ENCODE results near the gene CFAP20DC. TPM values are rescaled to one million over a fixed set of nuclear protein-coding genes. Genes with fewer than 3 reads are reported as not detected.

The CFAP20DC gene
- polyA plus RNA-seq, 2 of the 4 experiments (the other 2 are of a cell fraction): 2.5 to 6.0 TPM

GRCh38 chr3:58868097-58868779 lies 181.6 kb downstream of the CFAP20DC start:
- CTCF ChIA-PET: no interaction called here
- Histone ChIP-seq H3K27ac (no peak overlapping the region), H3K9me3 (no peaks in the 10 kb centered on the region), H3K4me1 (no peaks in the 10 kb centered on the region), H3K4me2 (no peak overlapping the region), H3K4me3 (no peak overlapping the region)
- 53% methylated on average over 5 of the region's 5 CpGs for WGBS (ENCODE audit: missing lambda C conversion rate)
- DNase-seq (ENCODE audit: low read depth in 1 of 2, low spot score in 1 of 2): no peak
- ATAC-seq: no peak
- no peak for TF ChIP-seq NFE2L2 (conservative IDR thresholded peaks at IDR 0.05; ENCODE audit: low read length)
- no peak for TF ChIP-seq JUNB (IDR thresholded peaks at IDR 0.05)
- TF ChIP-seq CHD2 (IDR thresholded peaks at IDR 0.05; ENCODE audit: low read length, partially characterized antibody): no peak
- TF ChIP-seq RNF2 (IDR thresholded peaks at IDR 0.05; ENCODE audit: borderline replicate concordance, low read depth): no peak
- TF ChIP-seq RARB (CRISPR knock-in tag; IDR thresholded peaks at IDR 0.05): no peak
- FAIRE-seq: no peak
- POLR2A ChIA-PET: no interaction called here

- no peak overlapping the region for H3K4me2 ChIP-seq
- no peak for DNase-seq (ENCODE audit: low read depth in 1 of 2, low spot score in 1 of 2)
- ATAC-seq: no peak
- TF ChIP-seq EHF (CRISPR knock-in tag; IDR thresholded peaks at IDR 0.05) (no peak), ZFP36 (IDR thresholded peaks at IDR 0.05; ENCODE audit: borderline replicate concordance, partially characterized antibody) (no peak), HMGXB4 (CRISPR knock-in tag; IDR thresholded peaks at IDR 0.05; ENCODE audit: borderline replicate concordance) (no peak), CEBPB (IDR thresholded peaks at IDR 0.05) (no peak), ZC3H11A (IDR thresholded peaks at IDR 0.05) (no peak), RCOR1 (IDR thresholded peaks at IDR 0.05; ENCODE audit: low read depth, low read length) (no peak), RFX5 (IDR thresholded peaks at IDR 0.05) (no peak), MAZ (IDR thresholded peaks at IDR 0.05; ENCODE audit: borderline replicate concordance, low read depth, low read length) (no peak), JUNB (IDR thresholded peaks at IDR 0.05) (no peak), RNF2 (IDR thresholded peaks at IDR 0.05; ENCODE audit: borderline replicate concordance, low read depth) (no peak), KDM5A (IDR thresholded peaks at IDR 0.05) (no peak)
- ChIA-PET POLR2A (no interaction called here), CTCF (no interaction called here)
- H3K27ac ChIP-seq: no peak overlapping the region
- H3K4me1 ChIP-seq: no peaks in the 10 kb centered on the region
- no peak for FAIRE-seq
- 69% methylated on average over 4 of the region's 4 CpGs for WGBS (ENCODE audit: missing lambda C conversion rate)
- H3K9me3 ChIP-seq: no peaks in the 10 kb centered on the region
- no peak overlapping the region for H3K4me3 ChIP-seq
These were observed 182.2 kb downstream of the CFAP20DC start for GRCh38 chr3:58867621-58868020.

GRCh38 chr3:58866079-58866478 lies 183.7 kb downstream of the CFAP20DC start:
- CTCF ChIA-PET: no interaction called here
- H3K4me2 ChIP-seq: no peak overlapping the region
- 57% methylated on average over 2 of the region's 2 CpGs for WGBS (ENCODE audit: missing lambda C conversion rate)

More at GRCh38 chr3:58866079-58866478, 183.7 kb downstream of the CFAP20DC start:
- no peak for ATAC-seq
- no peak for FAIRE-seq
- Histone ChIP-seq H3K4me1 (no peaks in the 10 kb centered on the region), H3K9me3 (no peaks in the 10 kb centered on the region), H3K4me3 (no peak overlapping the region), H3K27ac (no peak overlapping the region)
- TF ChIP-seq FOSB (CRISPR knock-in tag; IDR thresholded peaks at IDR 0.05) (no peak), ZNF302 (CRISPR knock-in tag; IDR thresholded peaks at IDR 0.05) (no peak), FOXS1 (CRISPR knock-in tag; IDR thresholded peaks at IDR 0.05) (no peak), SREBF2 (IDR thresholded peaks at IDR 0.05) (no peak), PHF8 (IDR thresholded peaks at IDR 0.05; ENCODE audit: borderline replicate concordance, low read depth) (no peak), ESRRA (IDR thresholded peaks at IDR 0.05; ENCODE audit: borderline replicate concordance, low read length) (no peak), CBX8 (IDR thresholded peaks at IDR 0.05) (no peak), RCOR1 (IDR thresholded peaks at IDR 0.05; ENCODE audit: low read depth, low read length) (no peak), MYC (IDR thresholded peaks at IDR 0.05; ENCODE audit: borderline replicate concordance, low read length) (no peak), JUNB (IDR thresholded peaks at IDR 0.05) (no peak), NR3C1 (IDR thresholded peaks at IDR 0.05) (no peak), HEYL (CRISPR knock-in tag; IDR thresholded peaks at IDR 0.05) (no peak), MAZ (IDR thresholded peaks at IDR 0.05; ENCODE audit: borderline replicate concordance, low read depth, low read length) (no peak), NFE2L2 (conservative IDR thresholded peaks at IDR 0.05; ENCODE audit: low read length) (no peak), CHD4 (IDR thresholded peaks at IDR 0.05; ENCODE audit: borderline replicate concordance) (no peak), CHD2 (IDR thresholded peaks at IDR 0.05; ENCODE audit: low read length, partially characterized antibody) (no peak), JUN (IDR thresholded peaks at IDR 0.05) (no peak), TP53 (CRISPR knock-in tag; IDR thresholded peaks at IDR 0.05) (no peak), ZFP36 (IDR thresholded peaks at IDR 0.05; ENCODE audit: borderline replicate concordance, partially characterized antibody) (no peak), HES2 (IDR thresholded peaks at IDR 0.05) (no peak)
- POLR2A ChIA-PET: no interaction called here
- no peak for DNase-seq (ENCODE audit: low read depth in 1 of 2, low spot score in 1 of 2)

Measured in A549 (cell line).